Measurements from ENCODE around the gene LEKR1. TPM values are rescaled to one million over a fixed set of nuclear protein-coding genes. Genes with fewer than 3 reads are reported as not detected.

Gene LEKR1
- total and polyA plus RNA-seq, 11 donors: 0.22 to 1.8 (median 0.89) TPM; not detected in 1

- Histone ChIP-seq H3K9me3 (no peaks in the 10 kb centered on the region), H3K27ac (no peak overlapping the region), H3K4me1 (no peaks in the 10 kb centered on the region), H3K27me3 (peaks cover 0 to 2% (median 0%) of the 10 kb centered on the region in 9 donors), H3K4me3 (no peak overlapping the region), H3K36me3 (no peaks in the 10 kb centered on the region)
- intact Hi-C loops (cut with DNase I): no loop called here
- DNase-seq (no peak), ATAC-seq (no peak)
- no peak for TF ChIP-seq POLR2A (IDR thresholded peaks at IDR 0.05)
- TF ChIP-seq, protein P1, sequence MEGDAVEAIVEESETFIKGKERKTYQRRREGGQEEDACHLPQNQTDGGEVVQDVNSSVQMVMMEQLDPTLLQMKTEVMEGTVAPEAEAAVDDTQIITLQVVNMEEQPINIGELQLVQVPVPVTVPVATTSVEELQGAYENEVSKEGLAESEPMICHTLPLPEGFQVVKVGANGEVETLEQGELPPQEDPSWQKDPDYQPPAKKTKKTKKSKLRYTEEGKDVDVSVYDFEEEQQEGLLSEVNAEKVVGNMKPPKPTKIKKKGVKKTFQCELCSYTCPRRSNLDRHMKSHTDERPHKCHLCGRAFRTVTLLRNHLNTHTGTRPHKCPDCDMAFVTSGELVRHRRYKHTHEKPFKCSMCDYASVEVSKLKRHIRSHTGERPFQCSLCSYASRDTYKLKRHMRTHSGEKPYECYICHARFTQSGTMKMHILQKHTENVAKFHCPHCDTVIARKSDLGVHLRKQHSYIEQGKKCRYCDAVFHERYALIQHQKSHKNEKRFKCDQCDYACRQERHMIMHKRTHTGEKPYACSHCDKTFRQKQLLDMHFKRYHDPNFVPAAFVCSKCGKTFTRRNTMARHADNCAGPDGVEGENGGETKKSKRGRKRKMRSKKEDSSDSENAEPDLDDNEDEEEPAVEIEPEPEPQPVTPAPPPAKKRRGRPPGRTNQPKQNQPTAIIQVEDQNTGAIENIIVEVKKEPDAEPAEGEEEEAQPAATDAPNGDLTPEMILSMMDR (IDR thresholded peaks at IDR 0.05): no peak
Observed at GRCh38 chr3:156997351-156997750, 171.2 kb downstream of the LEKR1 start.

DNA sequence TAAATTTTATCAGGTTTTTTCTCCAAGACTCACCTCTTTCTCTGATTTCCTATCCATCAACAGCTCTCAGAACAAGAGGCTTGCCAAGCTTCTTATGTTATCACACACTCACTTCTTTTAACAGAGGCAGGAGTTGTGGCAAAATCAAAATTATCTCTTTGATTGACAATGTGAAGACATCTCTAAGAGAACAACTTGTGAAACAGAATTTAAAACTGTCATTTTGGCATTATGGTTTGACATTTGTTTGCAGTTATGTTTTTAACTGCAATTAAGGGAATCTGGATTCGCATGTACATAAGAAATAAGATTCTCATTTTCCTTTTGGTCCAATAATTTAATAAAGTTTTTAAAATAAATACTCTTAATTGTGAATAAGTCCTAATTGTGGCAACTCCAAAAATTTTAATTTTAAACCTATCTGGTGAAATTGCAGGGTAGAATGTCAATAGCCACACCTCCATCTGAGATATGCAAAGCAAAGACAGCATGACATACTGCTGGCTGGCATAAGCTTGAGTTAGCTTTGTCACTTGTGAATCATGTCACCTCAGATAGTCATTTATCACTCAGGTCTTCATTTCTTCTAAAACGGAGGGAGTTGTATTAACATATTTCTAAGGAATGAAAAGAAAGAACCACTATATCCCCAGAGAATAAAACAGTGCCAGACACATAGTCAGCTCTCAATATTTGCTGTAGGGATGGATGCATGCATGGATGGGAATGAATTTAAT lies 175.2 kb downstream of the LEKR1 start:
- Histone ChIP-seq H3K4me1 (no peaks in the 10 kb centered on the region), H3K27me3 (peaks cover 0 to 2% (median 0%) of the 10 kb centered on the region in 9 donors), H3K36me3 (no peaks in the 10 kb centered on the region), H3K27ac (no peak overlapping the region), H3K4me3 (no peak overlapping the region), H3K9me3 (peaks cover 0 to 5% (median 0%) of the 10 kb centered on the region in 12 donors)
- DNase-seq (no peak), ATAC-seq (no peak)
- intact Hi-C loops (cut with DNase I): no loop called here
- TF ChIP-seq, protein P1 (IDR thresholded peaks at IDR 0.05): no peak
- TF ChIP-seq POLR2A (IDR thresholded peaks at IDR 0.05): no peak
- 57 to 66% (median 62%) methylated on average over 2 of the region's 2 CpGs for WGBS, 4 donors

- Histone ChIP-seq H3K4me3 (no peak overlapping the region), H3K4me1 (no peaks in the 10 kb centered on the region), H3K36me3 (no peaks in the 10 kb centered on the region), H3K9me3 (no peaks in the 10 kb centered on the region), H3K27ac (no peak overlapping the region), H3K27me3 (no peaks in the 10 kb centered on the region)
- TF ChIP-seq, protein P1 (IDR thresholded peaks at IDR 0.05): no peak
- TF ChIP-seq POLR2A (IDR thresholded peaks at IDR 0.05): no peak
- no peak for DNase-seq
- no peak for ATAC-seq
- intact Hi-C loops (cut with DNase I): no loop called here
Observed at GRCh38 chr3:157021679-157022078, 195.5 kb downstream of the LEKR1 start.

DNA sequence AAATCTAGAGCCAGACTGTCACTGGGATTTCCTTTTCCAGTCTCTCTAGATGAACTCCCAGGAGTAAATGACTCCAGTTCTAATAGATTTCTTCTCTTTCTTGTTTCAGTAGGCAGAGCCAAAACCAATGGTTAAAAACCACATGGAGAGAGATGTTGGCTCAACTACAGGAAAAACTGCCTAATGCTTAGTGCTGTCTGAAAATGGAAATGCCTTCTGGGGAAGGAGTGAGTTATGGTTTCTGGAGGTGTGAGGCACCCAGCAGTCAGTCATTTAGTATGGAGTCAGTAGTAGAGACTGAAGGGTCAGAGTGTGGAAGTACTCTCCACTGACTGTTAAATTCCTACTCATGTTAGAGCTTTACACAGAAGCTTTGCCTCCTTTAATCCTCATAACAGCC lies 197.1 kb downstream of the LEKR1 start:
- no peaks in the 10 kb centered on the region for H3K27me3 ChIP-seq
- intact Hi-C loops (cut with DNase I): no loop called here
- H3K4me1 ChIP-seq: no peaks in the 10 kb centered on the region
- ATAC-seq (no peak), DNase-seq (no peak)
- no peak for TF ChIP-seq POLR2A (IDR thresholded peaks at IDR 0.05)
- TF ChIP-seq, protein P1 (IDR thresholded peaks at IDR 0.05): no peak
- no peak overlapping the region for H3K4me3 ChIP-seq
- no peak overlapping the region for H3K27ac ChIP-seq
- H3K36me3 ChIP-seq: no peaks in the 10 kb centered on the region
- H3K9me3 ChIP-seq: no peaks in the 10 kb centered on the region
